NT2/D1 (cell line): ENCODE data around the gene PPP6R3.

Experiments
- YY1 ChIP-seq: IDR thresholded peaks from 2 replicates; pipeline ENCODE4 v1.6.1; 2011; ENCODE audit not compliant: insufficient read length, insufficient read depth
- ZNF274 ChIP-seq: IDR thresholded peaks from 2 replicates; pipeline ENCODE4 v1.6.1; 2011; ENCODE audit warnings: mild to moderate bottlenecking, low read depth, low read length

- TF ChIP-seq ZNF274 (no peak), YY1 (no peak)
Measured at GRCh38 chr11:68538025-68538424, 77.5 kb downstream of the PPP6R3 start.
